ENCODE results near the gene NR1D2.

The NR1D2 gene

GRCh38 chr3:23960649-23961048 lies 15.6 kb downstream of the NR1D2 start:
- WGBS = no CpG with 5 or more reads among the region's 1 CpG
- H3K18ac ChIP-seq (ENCODE audit: low read depth in 1 of 2, low read length in 2 of 2) = no peak overlapping the region
- peaks cover 2% of the 10 kb centered on the region for H3K79me1 ChIP-seq (replicated peaks; ENCODE audit: low read length, poor library complexity, severe bottlenecking)
- H2BK15ac ChIP-seq (ENCODE audit: low read depth, poor library complexity, severe bottlenecking) = no peak overlapping the region
- no peak overlapping the region for H2BK12ac ChIP-seq (ENCODE audit: low read length in 2 of 2)
- no peak overlapping the region for H3K4me3 ChIP-seq (ENCODE audit: insufficient read depth in 1 of 2, low read depth in 1 of 2, low read length in 2 of 2)
- no peak overlapping the region for H2BK5ac ChIP-seq (ENCODE audit: low read depth, low read length, poor library complexity, severe bottlenecking)
- no peak overlapping the region for H3K4ac ChIP-seq (ENCODE audit: low read depth in 1 of 2, low read length in 2 of 2)
- H4K8ac ChIP-seq (ENCODE audit: low read length) = no peak overlapping the region
- peaks cover 5 to 69% of the 10 kb centered on the region in 2 experiments for H3K36me3 ChIP-seq (ENCODE audit: control insufficient read depth in 1 of 2, insufficient read depth in 2 of 2, low read depth in 1 of 2, low read length in 2 of 2)
- no peaks in the 10 kb centered on the region for H3K27me3 ChIP-seq (ENCODE audit: control insufficient read depth in 1 of 2, insufficient read depth in 1 of 2, low read length in 2 of 2)
- H3K14ac ChIP-seq (ENCODE audit: low read length in 2 of 2) = no peak overlapping the region
- no peak overlapping the region for H3K27ac ChIP-seq (ENCODE audit: low read length, poor library complexity, severe bottlenecking)
- no peak overlapping the region for H2AK5ac ChIP-seq (ENCODE audit: low read length, severe bottlenecking)
- H3K9ac ChIP-seq (ENCODE audit: low read length) = no peak overlapping the region
- no peak for DNase-seq
- no peak overlapping the region for H4K91ac ChIP-seq (ENCODE audit: low read length)
- H2BK120ac ChIP-seq (ENCODE audit: low read depth, low read length) = no peak overlapping the region
- no peak overlapping the region for H3K4me2 ChIP-seq (ENCODE audit: low read length, poor library complexity, severe bottlenecking)
- no peak overlapping the region for H3K23ac ChIP-seq (ENCODE audit: low read length in 2 of 2)
- H2AFZ ChIP-seq (ENCODE audit: low read depth, low read length) = no peak overlapping the region
- H3K9me3 ChIP-seq (ENCODE audit: control insufficient read depth, low read length) = no peaks in the 10 kb centered on the region
- peaks cover 1% of the 10 kb centered on the region for H3K4me1 ChIP-seq (ENCODE audit: control insufficient read depth, insufficient read depth, low read depth, low read length)

- no peak overlapping the region for H2BK120ac ChIP-seq (ENCODE audit: low read depth, low read length)
- H3K36me3 ChIP-seq (ENCODE audit: control insufficient read depth in 1 of 2, insufficient read depth in 2 of 2, low read depth in 1 of 2, low read length in 2 of 2) = peaks cover 5 to 69% of the 10 kb centered on the region in 2 experiments
- no peak for DNase-seq
- H3K18ac ChIP-seq (ENCODE audit: low read depth in 1 of 2, low read length in 2 of 2) = no peak overlapping the region
- no peak overlapping the region for H3K4ac ChIP-seq (ENCODE audit: low read depth in 1 of 2, low read length in 2 of 2)
- H4K91ac ChIP-seq (ENCODE audit: low read length) = no peak overlapping the region
- H4K8ac ChIP-seq (ENCODE audit: low read length) = no peak overlapping the region
- H3K9me3 ChIP-seq (ENCODE audit: control insufficient read depth, low read length) = no peaks in the 10 kb centered on the region
- no peak overlapping the region for H3K27ac ChIP-seq (ENCODE audit: low read length, poor library complexity, severe bottlenecking)
- peaks cover 4% of the 10 kb centered on the region for H3K79me1 ChIP-seq (replicated peaks; ENCODE audit: low read length, poor library complexity, severe bottlenecking)
- no peaks in the 10 kb centered on the region for H3K27me3 ChIP-seq (ENCODE audit: control insufficient read depth in 1 of 2, insufficient read depth in 1 of 2, low read length in 2 of 2)
- no peak overlapping the region for H3K14ac ChIP-seq (ENCODE audit: low read length in 2 of 2)
- peaks cover 3% of the 10 kb centered on the region for H3K4me1 ChIP-seq (ENCODE audit: control insufficient read depth, insufficient read depth, low read depth, low read length)
- H3K23ac ChIP-seq (ENCODE audit: low read length in 2 of 2) = no peak overlapping the region
- WGBS = 100% methylated on average over 1 of the region's 1 CpG
- no peak overlapping the region for H2AK5ac ChIP-seq (ENCODE audit: low read length, severe bottlenecking)
- H2BK12ac ChIP-seq (ENCODE audit: low read length in 2 of 2) = no peak overlapping the region
- H3K4me3 ChIP-seq (ENCODE audit: insufficient read depth in 1 of 2, low read depth in 1 of 2, low read length in 2 of 2) = no peak overlapping the region
- H2BK15ac ChIP-seq (ENCODE audit: low read depth, poor library complexity, severe bottlenecking) = no peak overlapping the region
- H3K4me2 ChIP-seq (ENCODE audit: low read length, poor library complexity, severe bottlenecking) = no peak overlapping the region
- H2AFZ ChIP-seq (ENCODE audit: low read depth, low read length) = no peak overlapping the region
- H2BK5ac ChIP-seq (ENCODE audit: low read depth, low read length, poor library complexity, severe bottlenecking) = no peak overlapping the region
- H3K9ac ChIP-seq (ENCODE audit: low read length) = no peak overlapping the region
Observed at GRCh38 chr3:23961066-23961465, 16.0 kb downstream of the NR1D2 start.

- Histone ChIP-seq H3K27ac (ENCODE audit: low read length, poor library complexity, severe bottlenecking) (no peak overlapping the region), H3K14ac (ENCODE audit: low read length in 2 of 2) (no peak overlapping the region), H3K9ac (ENCODE audit: low read length) (no peak overlapping the region), H2BK120ac (ENCODE audit: low read depth, low read length) (no peak overlapping the region), H3K23ac (ENCODE audit: low read length in 2 of 2) (no peak overlapping the region), H3K36me3 (ENCODE audit: control insufficient read depth in 1 of 2, insufficient read depth in 2 of 2, low read depth in 1 of 2, low read length in 2 of 2) (peaks cover 5 to 65% of the 10 kb centered on the region in 2 experiments), H4K91ac (ENCODE audit: low read length) (peak overlapping the region; percentile 34), H3K4ac (ENCODE audit: low read depth in 1 of 2, low read length in 2 of 2) (no peak overlapping the region), H3K4me2 (ENCODE audit: low read length, poor library complexity, severe bottlenecking) (no peak overlapping the region), H2AFZ (ENCODE audit: low read depth, low read length) (no peak overlapping the region), H2BK5ac (ENCODE audit: low read depth, low read length, poor library complexity, severe bottlenecking) (no peak overlapping the region), H3K18ac (ENCODE audit: low read depth in 1 of 2, low read length in 2 of 2) (no peak overlapping the region), H3K9me3 (ENCODE audit: control insufficient read depth, low read length) (no peaks in the 10 kb centered on the region), H3K4me3 (ENCODE audit: insufficient read depth in 1 of 2, low read depth in 1 of 2, low read length in 2 of 2) (no peak overlapping the region), H3K79me1 (replicated peaks; ENCODE audit: low read length, poor library complexity, severe bottlenecking) (peaks cover 4% of the 10 kb centered on the region), H3K27me3 (ENCODE audit: control insufficient read depth in 1 of 2, insufficient read depth in 1 of 2, low read length in 2 of 2) (no peaks in the 10 kb centered on the region), H4K8ac (ENCODE audit: low read length) (no peak overlapping the region), H2BK15ac (ENCODE audit: low read depth, poor library complexity, severe bottlenecking) (no peak overlapping the region), H2AK5ac (ENCODE audit: low read length, severe bottlenecking) (peak overlapping the region; percentile 54), H3K4me1 (ENCODE audit: control insufficient read depth, insufficient read depth, low read depth, low read length) (peaks cover 3% of the 10 kb centered on the region), H2BK12ac (ENCODE audit: low read length in 2 of 2) (no peak overlapping the region)
- WGBS = 94% methylated on average over 5 of the region's 5 CpGs
- DNase-seq = no peak
Observed at GRCh38 chr3:23961913-23962312, 16.8 kb downstream of the NR1D2 start.

- no peak overlapping the region for H3K4me2 ChIP-seq (ENCODE audit: low read length, poor library complexity, severe bottlenecking)
- H2AFZ ChIP-seq (ENCODE audit: low read depth, low read length) = no peak overlapping the region
- no peak overlapping the region for H2BK120ac ChIP-seq (ENCODE audit: low read depth, low read length)
- H3K4ac ChIP-seq (ENCODE audit: low read depth in 1 of 2, low read length in 2 of 2) = no peak overlapping the region
- peaks cover 7 to 71% of the 10 kb centered on the region in 2 experiments for H3K36me3 ChIP-seq (ENCODE audit: control insufficient read depth in 1 of 2, insufficient read depth in 2 of 2, low read depth in 1 of 2, low read length in 2 of 2)
- peaks cover 3% of the 10 kb centered on the region for H3K4me1 ChIP-seq (ENCODE audit: control insufficient read depth, insufficient read depth, low read depth, low read length)
- H3K4me3 ChIP-seq (ENCODE audit: insufficient read depth in 1 of 2, low read depth in 1 of 2, low read length in 2 of 2) = no peak overlapping the region
- no peak overlapping the region for H3K9ac ChIP-seq (ENCODE audit: low read length)
- H2BK12ac ChIP-seq (ENCODE audit: low read length in 2 of 2) = no peak overlapping the region
- H3K18ac ChIP-seq (ENCODE audit: low read depth in 1 of 2, low read length in 2 of 2) = no peak overlapping the region
- no peak overlapping the region for H4K91ac ChIP-seq (ENCODE audit: low read length)
- no peak overlapping the region for H3K14ac ChIP-seq (ENCODE audit: low read length in 2 of 2)
- no peak overlapping the region for H2AK5ac ChIP-seq (ENCODE audit: low read length, severe bottlenecking)
- no peak overlapping the region for H3K23ac ChIP-seq (ENCODE audit: low read length in 2 of 2)
- no peak overlapping the region for H2BK5ac ChIP-seq (ENCODE audit: low read depth, low read length, poor library complexity, severe bottlenecking)
- no peaks in the 10 kb centered on the region for H3K27me3 ChIP-seq (ENCODE audit: control insufficient read depth in 1 of 2, insufficient read depth in 1 of 2, low read length in 2 of 2)
- H4K8ac ChIP-seq (ENCODE audit: low read length) = no peak overlapping the region
- peaks cover 9% of the 10 kb centered on the region for H3K79me1 ChIP-seq (replicated peaks; ENCODE audit: low read length, poor library complexity, severe bottlenecking)
- no peak overlapping the region for H2BK15ac ChIP-seq (ENCODE audit: low read depth, poor library complexity, severe bottlenecking)
- WGBS = 73% methylated on average over 3 of the region's 3 CpGs
- no peak overlapping the region for H3K27ac ChIP-seq (ENCODE audit: low read length, poor library complexity, severe bottlenecking)
- DNase-seq = no peak
- H3K9me3 ChIP-seq (ENCODE audit: control insufficient read depth, low read length) = no peaks in the 10 kb centered on the region
Observed at GRCh38 chr3:23964537-23965235, 19.6 kb downstream of the NR1D2 start.

All from mesenchymal stem cell (in vitro differentiated cells and primary cell).